ENCODE data around the gene SYCP2L.

The SYCP2L gene

DNA sequence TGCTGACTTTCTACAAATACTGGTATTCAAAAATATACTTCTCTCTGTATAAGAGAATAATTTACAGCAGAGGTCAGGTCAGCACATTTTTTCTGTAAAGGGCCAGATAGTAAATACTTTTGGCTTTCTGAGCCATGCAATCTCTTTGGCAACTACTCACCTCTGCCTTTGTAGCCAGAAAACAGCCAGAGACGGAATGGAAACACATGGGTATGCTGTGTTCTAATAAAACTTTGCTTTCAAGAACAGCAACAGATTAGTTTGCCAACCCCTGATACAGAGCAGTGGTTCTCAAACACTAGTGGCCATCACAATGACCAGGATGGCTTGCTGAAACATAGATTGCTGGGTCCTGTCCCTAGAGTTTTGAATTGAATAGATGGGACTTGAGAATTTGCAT lies 46.3 kb downstream of the SYCP2L start (continued):
- TF ChIP-seq ZFP3 (tag by site-specific recombination; IDR thresholded peaks at IDR 0.05; ENCODE audit: low read depth) (no peak), TRIM28 (IDR thresholded peaks at IDR 0.05; ENCODE audit: borderline replicate concordance, low read length) (no peak), MEIS1 (CRISPR knock-in tag; IDR thresholded peaks at IDR 0.05; ENCODE audit: borderline replicate concordance) (no peak), ZNF623 (tag by site-specific recombination; IDR thresholded peaks at IDR 0.05) (no peak), YY1 (tag by site-specific recombination; IDR thresholded peaks at IDR 0.05) (no peak), ZNF211 (tag by site-specific recombination; IDR thresholded peaks at IDR 0.05; ENCODE audit: low read depth) (no peak), ZNF423 (tag by site-specific recombination; IDR thresholded peaks at IDR 0.05) (no peak), ZNF10 (tag by site-specific recombination; IDR thresholded peaks at IDR 0.05) (no peak), PRDM1 (tag by site-specific recombination; IDR thresholded peaks at IDR 0.05) (no peak), ZNF473 (tag by site-specific recombination; IDR thresholded peaks at IDR 0.05) (no peak)
- TF ChIP-seq, protein P1, sequence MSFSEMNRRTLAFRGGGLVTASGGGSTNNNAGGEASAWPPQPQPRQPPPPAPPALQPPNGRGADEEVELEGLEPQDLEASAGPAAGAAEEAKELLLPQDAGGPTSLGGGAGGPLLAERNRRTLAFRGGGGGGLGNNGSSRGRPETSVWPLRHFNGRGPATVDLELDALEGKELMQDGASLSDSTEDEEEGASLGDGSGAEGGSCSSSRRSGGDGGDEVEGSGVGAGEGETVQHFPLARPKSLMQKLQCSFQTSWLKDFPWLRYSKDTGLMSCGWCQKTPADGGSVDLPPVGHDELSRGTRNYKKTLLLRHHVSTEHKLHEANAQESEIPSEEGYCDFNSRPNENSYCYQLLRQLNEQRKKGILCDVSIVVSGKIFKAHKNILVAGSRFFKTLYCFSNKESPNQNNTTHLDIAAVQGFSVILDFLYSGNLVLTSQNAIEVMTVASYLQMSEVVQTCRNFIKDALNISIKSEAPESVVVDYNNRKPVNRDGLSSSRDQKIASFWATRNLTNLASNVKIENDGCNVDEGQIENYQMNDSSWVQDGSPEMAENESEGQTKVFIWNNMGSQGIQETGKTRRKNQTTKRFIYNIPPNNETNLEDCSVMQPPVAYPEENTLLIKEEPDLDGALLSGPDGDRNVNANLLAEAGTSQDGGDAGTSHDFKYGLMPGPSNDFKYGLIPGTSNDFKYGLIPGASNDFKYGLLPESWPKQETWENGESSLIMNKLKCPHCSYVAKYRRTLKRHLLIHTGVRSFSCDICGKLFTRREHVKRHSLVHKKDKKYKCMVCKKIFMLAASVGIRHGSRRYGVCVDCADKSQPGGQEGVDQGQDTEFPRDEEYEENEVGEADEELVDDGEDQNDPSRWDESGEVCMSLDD (tag by site-specific recombination; IDR thresholded peaks at IDR 0.05): no peak
- TF ChIP-seq, protein P2, sequence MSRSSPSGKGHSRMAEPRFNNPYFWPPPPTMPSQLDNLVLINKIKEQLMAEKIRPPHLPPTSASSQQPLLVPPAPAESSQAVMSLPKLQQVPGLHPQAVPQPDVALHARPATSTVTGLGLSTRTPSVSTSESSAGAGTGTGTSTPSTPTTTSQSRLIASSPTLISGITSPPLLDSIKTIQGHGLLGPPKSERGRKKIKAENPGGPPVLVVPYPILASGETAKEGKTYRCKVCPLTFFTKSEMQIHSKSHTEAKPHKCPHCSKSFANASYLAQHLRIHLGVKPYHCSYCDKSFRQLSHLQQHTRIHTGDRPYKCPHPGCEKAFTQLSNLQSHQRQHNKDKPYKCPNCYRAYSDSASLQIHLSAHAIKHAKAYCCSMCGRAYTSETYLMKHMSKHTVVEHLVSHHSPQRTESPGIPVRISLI (tag by site-specific recombination; IDR thresholded peaks at IDR 0.05): no peak

DNA sequence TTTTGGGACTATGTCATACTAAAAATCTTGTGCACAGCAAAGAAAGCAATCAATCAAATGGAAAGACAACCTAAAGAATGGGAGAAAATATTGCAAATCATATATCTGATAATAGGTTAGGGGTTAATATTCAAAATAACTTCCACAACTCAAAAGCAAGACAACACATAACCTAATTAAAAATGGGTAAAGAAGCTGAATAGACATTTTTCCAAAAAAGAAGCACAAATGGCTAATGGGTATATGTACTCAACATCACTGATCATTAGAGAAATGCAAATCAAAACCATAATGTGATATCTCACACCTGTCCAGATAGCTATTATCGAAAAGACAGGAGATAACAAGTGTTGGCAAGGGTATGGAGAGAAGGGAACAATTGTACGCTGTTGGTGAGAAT lies 53.0 kb downstream of the SYCP2L start:
- POLR2A ChIA-PET: no interaction called here
- CTCF ChIA-PET: interaction anchor here (0.6 to 1.3 kb wide), 4 partner anchors 14 to 461 kb away, joined by 3 to 5 read pairs (median 4); no protein-coding TSS in a partner anchor
- TF ChIP-seq ZNF398 (tag by site-specific recombination; IDR thresholded peaks at IDR 0.05) (no peak), ZNF426 (tag by site-specific recombination; IDR thresholded peaks at IDR 0.05) (no peak), ZNF561 (tag by site-specific recombination; IDR thresholded peaks at IDR 0.05; ENCODE audit: borderline replicate concordance) (no peak), TRIM28 (IDR thresholded peaks at IDR 0.05; ENCODE audit: borderline replicate concordance, low read length) (no peak), ZNF280D (tag by site-specific recombination; IDR thresholded peaks at IDR 0.05) (no peak), ZNF660 (tag by site-specific recombination; IDR thresholded peaks at IDR 0.05) (no peak), MZF1 (tag by site-specific recombination; IDR thresholded peaks at IDR 0.05; ENCODE audit: borderline replicate concordance) (no peak), ZNF623 (tag by site-specific recombination; IDR thresholded peaks at IDR 0.05) (no peak), ZNF513 (tag by site-specific recombination; IDR thresholded peaks at IDR 0.05) (no peak), ATF2 (tag by site-specific recombination; IDR thresholded peaks at IDR 0.05; ENCODE audit: low read depth) (no peak), ZNF280C (tag by site-specific recombination; IDR thresholded peaks at IDR 0.05) (no peak)

More for the DNA sequence above, 53.0 kb downstream of the SYCP2L start:
- no peak overlapping the region for H3K27ac ChIP-seq (ENCODE audit: extremely low read depth, low read depth, low read length)
- 0 out of 3 replicates have a peak, but pooled peaks cover 0 to 4% of the 10 kb centered on the region in 2 experiments for H3K36me3 ChIP-seq (ENCODE audit: control insufficient read depth in 2 of 2, insufficient read depth in 1 of 2, low read length in 2 of 2)
- no peaks in the 10 kb centered on the region; the same call in 1 of the 2 replicates for H3K9me3 ChIP-seq (ENCODE audit: control insufficient read depth, insufficient read depth, low read depth, low read length)
- no peaks in the 10 kb centered on the region for H3K4me1 ChIP-seq (ENCODE audit: control insufficient read depth, insufficient read depth, low read length)
- no peak overlapping the region for H3K4me3 ChIP-seq (ENCODE audit: low read depth, low read length)
